Activated T-helper 2 cell treated with anti-CD3 and anti-CD28 coated beads, Interferon-gamma antibody, Interleukin-2, Interleukin-4, amounts not matched to agents 10 μg/mL and 5 μg/mL and 100 μg/mL, durations not matched to agents 14 hours and 24 hours and 36 hours (primary cell): Measurements from ENCODE around the gene LLCFC1. TPM values are rescaled to one million over a fixed set of nuclear protein-coding genes. Genes with fewer than 3 reads are reported as not detected.

Experiments used
- DNase-seq: peaks from one replicate; pipeline ENCODE4 v3.0.0; 2021; ENCODE audit warnings: low spot score
- H3K27ac Mint-ChIP-seq: one replicate; pipeline ENCODE4 v1.8.0; 2021; ENCODE audit warnings: mixed read lengths
- H3K27me3 Mint-ChIP-seq: one replicate; pipeline ENCODE4 v1.8.0; 2021; ENCODE audit warnings: low read depth, mixed read lengths
- H3K36me3 Mint-ChIP-seq: one replicate; pipeline ENCODE4 v1.8.0; 2021; ENCODE audit warnings: low read depth, mixed read lengths
- H3K4me1 Mint-ChIP-seq: one replicate; pipeline ENCODE4 v1.8.0; 2021; ENCODE audit warnings: low read depth, mixed read lengths
- H3K4me3 Mint-ChIP-seq: one replicate; pipeline ENCODE4 v1.8.0; 2021; ENCODE audit warnings: low read depth, mild to moderate bottlenecking, moderate library complexity, mixed read lengths
- H3K9me3 Mint-ChIP-seq: one replicate; pipeline ENCODE4 v1.8.0; 2021; ENCODE audit warnings: mixed read lengths
- intact Hi-C: fragments of 100-400 bp; cut with micrococcal nuclease; formaldehyde crosslinking; loops from one replicate; pipeline ENCODE4 v1.15.1; 2023
- total RNA-seq: library from RNA; stranded (reverse); gene quantifications from 2 replicates; pipeline ENCODE4 v1.2.3, GENCODE V29; 2022

The LLCFC1 gene
- total RNA-seq, 1 donor from 2014 or later, result not detected

GRCh38 chr7:142916508-142916907 lies 22.8 kb upstream of the LLCFC1 start:
- intact Hi-C loops, result no loop called here
- H3K27me3 Mint-ChIP-seq, result peaks cover 15% of the 10 kb centered on the region

GRCh38 chr7:142917447-142917846 lies 21.8 kb upstream of the LLCFC1 start:
- no peak for DNase-seq
- H3K9me3 Mint-ChIP-seq, result no peaks in the 10 kb centered on the region
- H3K4me1 Mint-ChIP-seq, result no peaks in the 10 kb centered on the region
- intact Hi-C loops, result no loop called here
- H3K27ac Mint-ChIP-seq, result no peak overlapping the region
- no peak overlapping the region for H3K4me3 Mint-ChIP-seq
- H3K36me3 Mint-ChIP-seq, result no peaks in the 10 kb centered on the region
- peaks cover 17% of the 10 kb centered on the region for H3K27me3 Mint-ChIP-seq

More at GRCh38 chr7:142916508-142916907, 22.8 kb upstream of the LLCFC1 start:
- no peaks in the 10 kb centered on the region for H3K36me3 Mint-ChIP-seq
- H3K4me3 Mint-ChIP-seq, result no peak overlapping the region
- no peaks in the 10 kb centered on the region for H3K4me1 Mint-ChIP-seq
- H3K27ac Mint-ChIP-seq, result no peak overlapping the region
- DNase-seq, result no peak
- H3K9me3 Mint-ChIP-seq, result no peaks in the 10 kb centered on the region

GRCh38 chr7:142918901-142919300 lies 20.4 kb upstream of the LLCFC1 start:
- Mint-ChIP-seq H3K36me3 (no peaks in the 10 kb centered on the region), H3K27ac (no peak overlapping the region), H3K4me3 (no peak overlapping the region), H3K27me3 (peaks cover 17% of the 10 kb centered on the region), H3K9me3 (no peaks in the 10 kb centered on the region), H3K4me1 (no peaks in the 10 kb centered on the region)
- DNase-seq, result no peak
- intact Hi-C loops, result no loop called here

- no peaks in the 10 kb centered on the region for H3K36me3 Mint-ChIP-seq
- no peak for DNase-seq
- H3K27ac Mint-ChIP-seq, result no peak overlapping the region
- peaks cover 11% of the 10 kb centered on the region for H3K27me3 Mint-ChIP-seq
- no peak overlapping the region for H3K4me3 Mint-ChIP-seq
- H3K9me3 Mint-ChIP-seq, result no peaks in the 10 kb centered on the region
- H3K4me1 Mint-ChIP-seq, result no peaks in the 10 kb centered on the region
- intact Hi-C loops, result no loop called here
Measured at GRCh38 chr7:142919656-142920055, 19.6 kb upstream of the LLCFC1 start.

GRCh38 chr7:142923391-142923790 lies 15.9 kb upstream of the LLCFC1 start:
- Mint-ChIP-seq H3K9me3 (no peaks in the 10 kb centered on the region), H3K4me1 (no peaks in the 10 kb centered on the region), H3K27ac (no peak overlapping the region), H3K4me3 (no peak overlapping the region), H3K27me3 (peaks cover 7% of the 10 kb centered on the region), H3K36me3 (no peaks in the 10 kb centered on the region)
- intact Hi-C loops, result no loop called here
- DNase-seq, result no peak

- H3K4me1 Mint-ChIP-seq, result no peaks in the 10 kb centered on the region
- H3K4me3 Mint-ChIP-seq, result no peak overlapping the region
- intact Hi-C loops, result no loop called here
Measured at GRCh38 chr7:142925413-142925812, 13.9 kb upstream of the LLCFC1 start.

GRCh38 chr7:142927085-142927745 lies 12.1 kb upstream of the LLCFC1 start:
- H3K27ac Mint-ChIP-seq, result no peak overlapping the region
- intact Hi-C loops, result no loop called here
- H3K4me1 Mint-ChIP-seq, result no peaks in the 10 kb centered on the region
- H3K4me3 Mint-ChIP-seq, result no peak overlapping the region
- no peaks in the 10 kb centered on the region for H3K36me3 Mint-ChIP-seq
- H3K27me3 Mint-ChIP-seq, result peaks cover 2% of the 10 kb centered on the region
- no peak for DNase-seq
- no peaks in the 10 kb centered on the region for H3K9me3 Mint-ChIP-seq

More at GRCh38 chr7:142925413-142925812, 13.9 kb upstream of the LLCFC1 start:
- no peaks in the 10 kb centered on the region for H3K9me3 Mint-ChIP-seq
- peaks cover 5% of the 10 kb centered on the region for H3K27me3 Mint-ChIP-seq
- H3K27ac Mint-ChIP-seq, result no peak overlapping the region
- no peaks in the 10 kb centered on the region for H3K36me3 Mint-ChIP-seq
- DNase-seq, result no peak

GRCh38 chr7:142927949-142928348 lies 11.3 kb upstream of the LLCFC1 start:
- H3K27me3 Mint-ChIP-seq, result peaks cover 2% of the 10 kb centered on the region
- no peak overlapping the region for H3K27ac Mint-ChIP-seq
- intact Hi-C loops, result no loop called here
- H3K4me3 Mint-ChIP-seq, result no peak overlapping the region
- no peaks in the 10 kb centered on the region for H3K36me3 Mint-ChIP-seq
- no peaks in the 10 kb centered on the region for H3K9me3 Mint-ChIP-seq
- H3K4me1 Mint-ChIP-seq, result no peaks in the 10 kb centered on the region
- no peak for DNase-seq

GRCh38 chr7:142930126-142930730 lies 9.1 kb upstream of the LLCFC1 start:
- Mint-ChIP-seq H3K4me1 (no peaks in the 10 kb centered on the region), H3K4me3 (no peak overlapping the region), H3K36me3 (no peaks in the 10 kb centered on the region), H3K27me3 (peaks cover 2% of the 10 kb centered on the region), H3K9me3 (no peaks in the 10 kb centered on the region), H3K27ac (no peak overlapping the region)
- intact Hi-C loops, result no loop called here
- DNase-seq, result no peak

- no peak overlapping the region for H3K27ac Mint-ChIP-seq
- H3K27me3 Mint-ChIP-seq, result no peaks in the 10 kb centered on the region
- H3K36me3 Mint-ChIP-seq, result no peaks in the 10 kb centered on the region
- H3K4me1 Mint-ChIP-seq, result no peaks in the 10 kb centered on the region
- DNase-seq, result no peak
- intact Hi-C loops, result no loop called here
- no peaks in the 10 kb centered on the region for H3K9me3 Mint-ChIP-seq
- no peak overlapping the region for H3K4me3 Mint-ChIP-seq
Measured at GRCh38 chr7:142932386-142933091, 6.7 kb upstream of the LLCFC1 start.

- H3K9me3 Mint-ChIP-seq, result no peaks in the 10 kb centered on the region
- intact Hi-C loops, result no loop called here
Measured at GRCh38 chr7:142933092-142933475, 6.2 kb upstream of the LLCFC1 start.

GRCh38 chr7:142933624-142934023 lies 5.7 kb upstream of the LLCFC1 start, which contains the start of gene TRPV5:
TRPV5 (minus strand) TSS chr7:142933746; CDS start chr7:142933459, 287 bp downstream.
- no peaks in the 10 kb centered on the region for H3K27me3 Mint-ChIP-seq
- H3K4me3 Mint-ChIP-seq, result no peak within 1 kb of the TSS
- no peak for DNase-seq
- no peaks in the 10 kb centered on the region for H3K36me3 Mint-ChIP-seq
- intact Hi-C loops, result no loop called here
- H3K4me1 Mint-ChIP-seq, result no peaks in the 10 kb centered on the region
- H3K9me3 Mint-ChIP-seq, result no peaks in the 10 kb centered on the region
- H3K27ac Mint-ChIP-seq, result no peak within 1 kb of the TSS

More at GRCh38 chr7:142933092-142933475, 6.2 kb upstream of the LLCFC1 start:
- H3K27ac Mint-ChIP-seq, result no peak overlapping the region
- no peak overlapping the region for H3K4me3 Mint-ChIP-seq
- no peaks in the 10 kb centered on the region for H3K36me3 Mint-ChIP-seq
- DNase-seq, result no peak
- H3K4me1 Mint-ChIP-seq, result no peaks in the 10 kb centered on the region
- no peaks in the 10 kb centered on the region for H3K27me3 Mint-ChIP-seq

- intact Hi-C loops, result no loop called here
- Mint-ChIP-seq H3K9me3 (no peaks in the 10 kb centered on the region), H3K36me3 (no peaks in the 10 kb centered on the region), H3K4me3 (no peak overlapping the region), H3K27me3 (no peaks in the 10 kb centered on the region), H3K4me1 (no peaks in the 10 kb centered on the region), H3K27ac (no peak overlapping the region)
- DNase-seq, result no peak
Measured at GRCh38 chr7:142934056-142934455, 5.2 kb upstream of the LLCFC1 start.
